IPS-20b (cell line): Measurements from ENCODE around the gene C15orf61.

Experiments used
- H3K27ac ChIP-seq: one replicate; pipeline ENCODE4 v1.5.1; 2013; ENCODE audit warnings: low read length
- H3K27me3 ChIP-seq: 2 replicates; pipeline ENCODE4 v1.6.1; 2013; ENCODE audit warnings: mild to moderate bottlenecking, low read length, inconsistent platforms; ENCODE audit not compliant: insufficient read depth
- H3K36me3 ChIP-seq: 2 replicates; pipeline ENCODE4 v1.6.1; 2013; ENCODE audit warnings: low read depth, mild to moderate bottlenecking, inconsistent platforms, low read length, moderate library complexity; ENCODE audit not compliant: insufficient read depth
- H3K4me1 ChIP-seq: 2 replicates; pipeline ENCODE4 v1.6.1; 2013; ENCODE audit warnings: mild to moderate bottlenecking, control low read depth, inconsistent platforms, low read length, moderate library complexity; ENCODE audit not compliant: insufficient read depth
- H3K4me3 ChIP-seq: 2 replicates; pipeline ENCODE4 v1.5.1; 2013; ENCODE audit warnings: mild to moderate bottlenecking, low read length, inconsistent platforms
- H3K9ac ChIP-seq: 2 replicates; pipeline ENCODE4 v1.6.1; 2013; ENCODE audit warnings: low read depth, mild to moderate bottlenecking, inconsistent platforms, low read length, moderate library complexity
- H3K9me3 ChIP-seq: 2 replicates; pipeline ENCODE4 v1.6.1; 2013; ENCODE audit warnings: mild to moderate bottlenecking, low read depth, low read length, inconsistent platforms; ENCODE audit not compliant: insufficient read depth

Gene C15orf61

GRCh38 chr15:67505675-67506572, 15.0 kb upstream of the C15orf61 start:
- H3K9me3 ChIP-seq = no peaks in the 10 kb centered on the region
- no peak overlapping the region for H3K9ac ChIP-seq
- no peak overlapping the region for H3K27ac ChIP-seq

GRCh38 chr15:67506775-67507747, 13.9 kb upstream of the C15orf61 start:
- no peak overlapping the region for H3K4me3 ChIP-seq
- H3K4me1 ChIP-seq = peaks cover 6% of the 10 kb centered on the region; the same call in 1 of the 2 replicates
- H3K36me3 ChIP-seq = no peaks in the 10 kb centered on the region
- no peak overlapping the region for H3K9ac ChIP-seq
- H3K27me3 ChIP-seq = no peaks in the 10 kb centered on the region
- no peaks in the 10 kb centered on the region for H3K9me3 ChIP-seq
- H3K27ac ChIP-seq = no peak overlapping the region

More at GRCh38 chr15:67505675-67506572, 15.0 kb upstream of the C15orf61 start:
- H3K36me3 ChIP-seq = no peaks in the 10 kb centered on the region
- peaks cover 10% of the 10 kb centered on the region; the same call in 1 of the 2 replicates for H3K4me1 ChIP-seq
- H3K27me3 ChIP-seq = no peaks in the 10 kb centered on the region
- H3K4me3 ChIP-seq = no peak overlapping the region

GRCh38 chr15:67508407-67508806, 12.5 kb upstream of the C15orf61 start:
- H3K9me3 ChIP-seq = no peaks in the 10 kb centered on the region
- no peak overlapping the region for H3K27ac ChIP-seq
- peaks cover 3% of the 10 kb centered on the region; the same call in 1 of the 2 replicates for H3K4me1 ChIP-seq
- H3K9ac ChIP-seq = no peak overlapping the region
- no peaks in the 10 kb centered on the region for H3K36me3 ChIP-seq
- H3K4me3 ChIP-seq = no peak overlapping the region
- no peaks in the 10 kb centered on the region for H3K27me3 ChIP-seq

- H3K9me3 ChIP-seq = no peaks in the 10 kb centered on the region
- H3K36me3 ChIP-seq = no peaks in the 10 kb centered on the region; the same call in 1 of the 2 replicates
- no peak overlapping the region for H3K4me3 ChIP-seq
- H3K4me1 ChIP-seq = no peaks in the 10 kb centered on the region
- no peaks in the 10 kb centered on the region for H3K27me3 ChIP-seq
- H3K9ac ChIP-seq = no peak overlapping the region
- no peak overlapping the region for H3K27ac ChIP-seq
Observed at GRCh38 chr15:67509918-67510317, 11.0 kb upstream of the C15orf61 start.

- H3K36me3 ChIP-seq = no peaks in the 10 kb centered on the region; the same call in 1 of the 2 replicates
- no peaks in the 10 kb centered on the region for H3K27me3 ChIP-seq
- no peak overlapping the region for H3K27ac ChIP-seq
- H3K4me3 ChIP-seq = no peak overlapping the region
- H3K9ac ChIP-seq = no peak overlapping the region
- H3K4me1 ChIP-seq = no peaks in the 10 kb centered on the region
- H3K9me3 ChIP-seq = no peaks in the 10 kb centered on the region
Observed at GRCh38 chr15:67510597-67511190, 10.2 kb upstream of the C15orf61 start.

- H3K27ac ChIP-seq = no peak overlapping the region
- no peaks in the 10 kb centered on the region; the same call in 1 of the 2 replicates for H3K36me3 ChIP-seq
Observed at GRCh38 chr15:67511606-67512005, 9.3 kb upstream of the C15orf61 start.

GRCh38 chr15:67512140-67512539, 8.8 kb upstream of the C15orf61 start:
- H3K4me3 ChIP-seq = no peak overlapping the region
- H3K9ac ChIP-seq = no peak overlapping the region
- H3K4me1 ChIP-seq = no peaks in the 10 kb centered on the region
- no peaks in the 10 kb centered on the region; the same call in 1 of the 2 replicates for H3K36me3 ChIP-seq
- H3K27ac ChIP-seq = no peak overlapping the region
- H3K9me3 ChIP-seq = no peaks in the 10 kb centered on the region
- H3K27me3 ChIP-seq = no peaks in the 10 kb centered on the region

More at GRCh38 chr15:67511606-67512005, 9.3 kb upstream of the C15orf61 start:
- H3K9ac ChIP-seq = no peak overlapping the region
- no peak overlapping the region for H3K4me3 ChIP-seq
- no peaks in the 10 kb centered on the region for H3K9me3 ChIP-seq
- H3K4me1 ChIP-seq = no peaks in the 10 kb centered on the region
- H3K27me3 ChIP-seq = no peaks in the 10 kb centered on the region

GRCh38 chr15:67512933-67513714, 7.8 kb upstream of the C15orf61 start:
- H3K27ac ChIP-seq = no peak overlapping the region
- no peaks in the 10 kb centered on the region for H3K9me3 ChIP-seq
- H3K9ac ChIP-seq = no peak overlapping the region
- H3K27me3 ChIP-seq = no peaks in the 10 kb centered on the region
- no peaks in the 10 kb centered on the region; the same call in 1 of the 2 replicates for H3K36me3 ChIP-seq
- no peaks in the 10 kb centered on the region for H3K4me1 ChIP-seq
- H3K4me3 ChIP-seq = no peak overlapping the region

GRCh38 chr15:67515090-67515489, 5.8 kb upstream of the C15orf61 start:
- no peaks in the 10 kb centered on the region; the same call in 1 of the 2 replicates for H3K36me3 ChIP-seq
- peaks cover 1% of the 10 kb centered on the region; the same call in 1 of the 2 replicates for H3K27me3 ChIP-seq
- no peak overlapping the region for H3K9ac ChIP-seq
- H3K9me3 ChIP-seq = no peaks in the 10 kb centered on the region
- H3K4me1 ChIP-seq = no peaks in the 10 kb centered on the region
- no peak overlapping the region for H3K27ac ChIP-seq
- H3K4me3 ChIP-seq = no peak overlapping the region

- Histone ChIP-seq H3K9me3 (no peaks in the 10 kb centered on the region), H3K27me3 (peaks cover 6% of the 10 kb centered on the region; the same call in 1 of the 2 replicates), H3K9ac (no peak overlapping the region), H3K36me3 (no peaks in the 10 kb centered on the region; the same call in 1 of the 2 replicates), H3K4me3 (no peak overlapping the region), H3K27ac (no peak overlapping the region), H3K4me1 (no peaks in the 10 kb centered on the region)
Observed at GRCh38 chr15:67515557-67515956, 5.4 kb upstream of the C15orf61 start.
